ENCODE data around the gene DENND6A.

GRCh38 chr3:57594144-57594543 lies 98.7 kb downstream of the DENND6A start:
- TF ChIP-seq FOXO4 (CRISPR knock-in tag; conservative IDR thresholded peaks at IDR 0.05) (no peak), CTCF (CRISPR knock-in tag; IDR thresholded peaks at IDR 0.05) (no peak), BCL3 (CRISPR knock-in tag; IDR thresholded peaks at IDR 0.05) (no peak), EP300 (IDR thresholded peaks at IDR 0.05; ENCODE audit: low read depth in 2 of 2, low read length in 2 of 2) (no peak), EP300 (CRISPR knock-in tag; IDR thresholded peaks at IDR 0.05; ENCODE audit: borderline replicate concordance) (no peak), SAP130 (CRISPR knock-in tag; IDR thresholded peaks at IDR 0.05; ENCODE audit: low read depth) (no peak), BRD4 (CRISPR knock-in tag; IDR thresholded peaks at IDR 0.05) (no peak), HMGA1 (CRISPR knock-in tag; conservative IDR thresholded peaks at IDR 0.05) (no peak), GABPA (IDR thresholded peaks at IDR 0.05; ENCODE audit: low read depth, low read length) (no peak), GABPA (CRISPR knock-in tag; IDR thresholded peaks at IDR 0.05; ENCODE audit: low read depth) (no peak), RELA (CRISPR knock-in tag; IDR thresholded peaks at IDR 0.05) (no peak), ZNF24 (IDR thresholded peaks at IDR 0.05) (no peak), ZNF580 (CRISPR knock-in tag; IDR thresholded peaks at IDR 0.05; ENCODE audit: borderline replicate concordance, low read depth) (no peak), NFE2L2 (IDR thresholded peaks at IDR 0.05; ENCODE audit: low read length) (no peak)
